HK-2 (cell line): ENCODE results near the gene TSPAN18.
"Not testable (repeated sequence)": the region's sequence is repeated elsewhere in the genome, so short reads cannot be mapped to it uniquely, and the experiment has no call there.

ENCODE experiments used
- DNase-seq: peaks from one replicate; pipeline ENCODE4 v3.0.0-alpha.2; 2018; ENCODE audit not compliant: unreplicated experiment

The TSPAN18 gene

DNA sequence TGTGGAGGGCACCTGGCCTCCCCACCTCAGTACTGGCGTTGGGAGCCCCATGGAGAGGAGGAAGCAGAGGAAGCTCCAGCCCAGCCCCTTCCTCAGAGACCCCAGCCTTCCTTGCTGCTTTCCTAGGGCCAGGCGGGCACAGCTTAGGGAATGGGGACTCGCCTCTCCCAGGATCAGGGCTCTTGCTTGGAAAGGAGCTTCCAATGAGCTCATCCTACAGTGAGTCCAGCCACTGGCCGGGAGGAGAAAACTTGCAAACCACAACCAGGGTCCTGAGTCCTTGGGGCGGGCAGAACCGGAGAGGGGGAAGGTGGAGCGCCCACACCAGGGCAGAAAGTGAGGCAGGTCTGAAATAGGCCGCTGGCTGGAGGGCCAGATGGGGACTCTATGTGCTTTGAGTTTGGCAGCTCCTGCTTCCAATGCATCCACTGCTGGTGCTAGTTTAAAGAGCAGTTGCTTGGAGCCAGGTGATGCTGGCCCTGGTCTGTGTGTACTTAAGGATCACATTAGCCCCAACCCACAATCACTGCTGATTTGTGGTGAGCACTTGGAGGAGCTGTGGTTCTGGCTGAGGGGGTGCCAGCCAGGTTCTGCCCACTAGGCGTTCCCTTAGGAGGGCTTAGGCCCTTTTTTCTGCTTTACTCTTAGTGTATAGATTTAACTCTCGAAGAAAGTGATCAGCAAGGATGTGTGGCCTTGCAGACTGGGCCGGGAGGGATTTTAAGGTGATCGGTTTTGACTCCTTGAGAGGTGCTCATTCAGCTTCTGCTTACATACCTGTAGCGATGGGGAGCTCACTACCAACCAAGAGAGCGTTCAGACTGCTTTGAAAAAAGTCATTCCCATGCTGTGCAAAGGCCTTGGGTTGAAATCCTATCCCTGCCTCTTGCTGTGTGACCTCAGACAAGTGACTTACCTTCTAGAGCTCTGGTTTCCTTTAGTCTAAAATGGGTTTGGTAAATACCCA, 142.0 kb downstream of the TSPAN18 start:
- DNase-seq: no peak

DNA sequence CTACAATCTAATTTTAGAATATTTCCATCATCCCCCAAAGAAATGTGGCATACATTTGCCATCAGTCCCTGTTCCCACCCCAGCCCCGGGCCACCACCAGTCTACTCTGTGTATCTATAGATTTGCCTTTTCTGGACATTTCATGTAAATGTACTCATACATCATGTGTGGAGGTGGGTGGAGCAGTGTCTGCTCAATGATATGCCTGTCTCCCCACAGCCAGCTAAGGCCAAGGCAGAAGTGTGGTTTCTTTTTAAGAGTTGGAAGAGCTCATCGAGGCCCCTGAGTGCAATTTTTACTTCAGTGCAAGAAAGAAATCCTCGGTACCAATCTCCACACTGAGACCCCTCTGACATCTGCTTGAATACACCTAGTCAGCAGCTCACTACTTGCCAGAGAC, 143.4 kb downstream of the TSPAN18 start:
- no peak for DNase-seq

DNA sequence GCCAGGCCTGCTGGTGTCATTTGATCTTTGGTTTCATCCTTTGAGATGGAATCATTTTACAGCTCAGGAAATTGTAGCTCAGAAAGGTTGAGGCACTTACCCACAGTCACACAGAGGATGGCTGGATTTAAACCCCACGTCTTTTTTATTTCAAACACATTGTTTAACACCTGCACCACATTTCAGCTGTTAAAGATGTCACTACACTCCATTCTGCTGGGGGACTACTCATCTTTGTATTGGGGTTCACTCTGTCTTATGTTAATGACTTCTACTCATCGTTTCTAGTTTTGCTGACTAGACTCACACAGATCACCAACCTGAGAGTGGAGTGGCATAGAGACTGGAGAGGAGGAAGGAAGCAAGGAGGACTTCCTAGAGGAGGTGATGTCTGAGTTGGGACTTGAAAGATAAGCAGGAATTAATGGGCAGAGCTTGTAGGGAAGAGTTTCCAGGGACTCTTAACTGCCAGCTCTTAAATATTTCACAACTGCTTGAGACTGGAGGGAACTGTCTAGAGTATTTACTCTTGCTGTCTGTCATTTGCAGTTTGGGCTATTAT, 143.9 kb downstream of the TSPAN18 start:
- no peak for DNase-seq

DNA sequence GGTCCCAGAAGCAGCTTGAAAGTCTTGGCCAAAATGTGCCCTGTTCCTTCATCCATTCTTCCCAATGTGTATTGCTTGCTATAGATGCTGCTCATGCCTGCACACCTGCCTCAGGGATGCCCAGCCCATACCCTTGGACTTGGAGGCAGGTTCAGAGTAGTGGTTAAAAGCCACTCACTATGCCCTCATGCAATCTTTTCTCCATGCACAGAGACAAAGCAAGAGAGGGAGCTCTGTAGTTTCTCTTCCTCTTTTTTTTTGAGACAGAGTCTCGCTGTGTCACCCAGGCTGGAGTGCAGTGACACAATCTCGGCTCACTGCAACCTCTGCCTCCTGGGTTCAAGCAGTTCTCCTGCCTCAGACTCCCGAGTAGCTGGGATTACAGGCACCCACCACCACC, 144.9 kb downstream of the TSPAN18 start:
- DNase-seq: not testable (repeated sequence)

DNA sequence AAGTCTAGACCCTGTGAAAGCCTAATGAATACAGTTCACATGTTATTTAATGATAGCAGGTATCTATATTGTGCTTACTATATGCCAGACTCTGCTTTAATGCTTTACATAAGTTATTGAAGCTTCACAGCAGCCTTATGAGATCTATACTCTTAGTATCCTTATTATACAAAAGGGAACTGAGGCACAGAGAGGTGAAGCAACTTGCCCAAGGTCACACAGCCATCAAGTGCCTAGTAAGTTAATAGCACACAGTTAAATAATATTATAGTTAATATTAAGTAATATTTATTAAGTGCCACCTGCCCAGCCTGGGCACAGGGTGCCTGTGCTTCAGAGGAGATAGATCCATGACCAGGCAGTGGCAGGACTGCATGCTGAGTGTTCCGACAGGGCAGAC, 145.8 kb downstream of the TSPAN18 start:
- no peak for DNase-seq

DNA sequence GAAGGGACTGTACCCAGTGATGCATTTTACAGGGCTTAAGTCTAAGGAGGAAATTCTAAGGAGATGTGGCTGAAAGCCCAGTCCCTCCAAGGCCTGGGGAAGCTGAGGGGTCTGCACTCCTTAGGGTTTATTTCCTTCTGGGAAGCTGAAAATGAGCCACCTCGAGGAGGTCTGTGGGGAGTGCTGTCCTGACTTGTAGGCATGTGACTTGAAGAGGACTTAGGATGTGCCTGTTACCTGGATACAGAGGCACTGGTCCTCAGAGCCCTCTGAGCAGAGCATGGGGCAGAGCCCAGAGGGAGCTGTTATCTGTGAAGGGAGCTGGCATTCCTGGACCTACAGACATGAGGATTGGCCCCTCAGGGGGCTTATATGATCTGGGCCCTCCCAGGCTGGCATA, 146.8 kb downstream of the TSPAN18 start:
- no peak for DNase-seq

DNA sequence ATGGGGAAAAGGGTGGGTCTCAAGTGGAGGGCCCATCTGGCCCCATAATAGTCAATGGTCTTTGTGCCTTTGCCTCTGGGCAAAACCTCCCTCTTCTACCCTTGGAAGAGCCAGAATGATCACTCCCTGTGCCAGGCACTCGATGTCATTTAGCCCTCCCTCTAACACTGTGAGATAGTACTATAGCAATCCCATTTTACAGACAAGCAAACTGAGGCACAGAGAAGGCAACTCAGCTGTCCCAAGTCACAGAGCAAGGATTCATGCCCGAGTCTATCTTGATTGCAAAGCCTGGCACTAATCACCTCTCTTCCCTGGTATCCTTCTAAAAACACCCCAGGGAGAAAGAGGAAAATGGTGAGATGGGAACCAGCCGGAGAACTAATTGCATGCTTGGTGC, 147.5 kb downstream of the TSPAN18 start:
- no peak for DNase-seq

DNA sequence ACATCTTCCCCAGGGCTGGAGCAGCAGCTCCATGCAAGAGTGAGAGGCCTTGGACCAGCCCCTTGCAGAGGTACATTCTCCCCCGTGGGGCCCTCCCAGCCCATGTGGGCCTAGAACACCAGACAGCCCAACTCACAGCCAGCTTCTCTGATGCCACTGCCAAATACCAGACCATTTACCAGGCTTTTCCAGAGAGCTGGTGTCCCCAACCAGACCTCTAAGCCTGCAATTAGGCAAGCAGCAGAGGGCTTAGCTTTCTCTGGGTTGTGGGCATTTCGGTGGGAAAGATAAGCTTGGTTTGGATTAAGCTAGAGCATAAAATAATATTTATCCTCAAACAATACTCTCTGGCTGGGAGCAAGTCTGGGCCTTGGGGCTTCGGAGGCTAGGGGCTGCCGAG, 148.3 kb downstream of the TSPAN18 start:
- no peak for DNase-seq

DNA sequence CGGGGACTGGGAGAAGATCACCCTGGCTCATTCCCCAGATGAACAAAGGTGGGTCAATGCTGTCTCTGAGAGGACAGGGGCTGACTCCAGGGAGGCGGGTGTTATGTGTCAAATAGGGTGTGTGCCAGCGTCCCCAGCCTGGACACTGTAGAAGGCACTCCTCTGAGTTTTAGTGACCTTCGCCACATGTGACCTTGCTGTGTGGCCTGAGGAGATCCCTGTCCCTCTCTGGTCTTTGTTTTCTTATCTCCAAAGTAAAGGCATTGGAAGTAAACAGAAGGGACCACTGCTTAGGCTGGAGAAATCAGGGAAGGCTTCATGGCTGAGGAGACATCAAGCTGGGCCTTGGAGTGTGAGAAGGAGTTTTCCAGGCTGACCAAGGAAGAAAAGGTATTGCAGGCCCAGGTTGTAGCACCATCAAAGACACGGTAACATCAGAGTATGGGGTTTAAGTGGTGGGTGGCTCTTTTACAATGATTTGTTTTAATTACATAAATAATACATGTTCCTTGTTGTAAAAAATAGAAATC, 149.5 kb downstream of the TSPAN18 start:
- no peak for DNase-seq

DNA sequence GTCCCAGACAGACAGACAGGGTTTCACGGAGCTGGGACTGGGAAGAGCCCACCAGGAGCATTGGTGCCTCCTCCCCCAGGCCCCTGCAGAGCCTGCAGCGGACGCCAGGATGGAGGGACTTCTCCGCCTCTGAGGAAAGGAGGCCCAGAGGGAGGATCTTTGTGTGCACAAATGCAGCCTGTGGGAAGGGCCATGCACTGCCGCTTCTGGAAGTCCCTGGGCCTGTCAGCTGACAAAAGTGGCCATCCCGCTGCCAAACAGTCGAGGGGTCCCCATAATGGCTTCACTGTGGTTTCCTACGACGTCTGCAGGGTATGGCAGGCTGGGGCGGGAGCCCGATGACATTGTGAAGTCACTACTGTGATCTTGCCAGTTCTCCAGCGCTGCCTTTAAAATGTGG, 150.1 kb downstream of the TSPAN18 start:
- no peak for DNase-seq

DNA sequence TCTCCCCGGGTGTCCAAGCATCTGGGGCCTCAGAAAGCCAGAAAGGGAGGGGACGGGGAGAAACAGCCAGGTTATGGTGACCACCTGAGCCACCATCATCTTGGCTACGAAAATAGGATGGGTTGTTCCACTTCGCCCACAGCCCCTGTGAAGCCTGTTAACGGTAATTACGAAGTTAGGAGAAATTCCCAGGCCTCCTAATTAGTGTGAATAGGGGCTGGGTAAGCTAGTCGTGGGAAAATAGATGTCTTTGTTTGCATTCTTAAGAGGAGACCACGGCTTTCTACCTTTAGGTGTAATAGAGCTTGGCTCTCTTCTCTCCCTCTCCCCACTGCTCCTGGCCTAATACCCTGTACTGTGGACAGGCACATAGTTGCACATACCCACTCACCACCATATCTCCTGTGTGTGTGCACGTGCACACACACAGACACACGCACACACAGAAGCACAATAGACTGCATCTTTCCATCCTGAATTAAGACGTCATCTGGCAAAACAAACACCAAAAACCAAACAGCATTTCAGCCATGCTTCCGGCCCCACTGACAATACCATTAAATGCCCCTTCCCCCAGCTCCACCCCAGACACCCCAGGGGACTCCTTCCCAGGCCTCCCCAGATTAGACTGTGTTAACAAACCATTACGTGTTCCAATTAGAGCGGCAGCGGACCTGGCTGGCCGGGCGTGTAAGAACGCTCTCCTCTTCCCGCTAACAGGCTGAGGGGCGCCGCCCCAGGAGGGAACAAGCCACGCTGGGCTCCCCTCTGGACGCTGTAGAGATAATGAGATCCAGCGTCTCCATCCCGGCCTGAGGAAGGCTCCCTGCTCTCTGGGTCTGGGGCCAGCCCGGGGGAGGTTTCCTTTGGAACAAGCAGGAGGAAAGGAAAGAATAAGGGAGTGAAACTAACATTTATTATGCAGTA, 151.1 kb downstream of the TSPAN18 start:
- DNase-seq: no peak

DNA sequence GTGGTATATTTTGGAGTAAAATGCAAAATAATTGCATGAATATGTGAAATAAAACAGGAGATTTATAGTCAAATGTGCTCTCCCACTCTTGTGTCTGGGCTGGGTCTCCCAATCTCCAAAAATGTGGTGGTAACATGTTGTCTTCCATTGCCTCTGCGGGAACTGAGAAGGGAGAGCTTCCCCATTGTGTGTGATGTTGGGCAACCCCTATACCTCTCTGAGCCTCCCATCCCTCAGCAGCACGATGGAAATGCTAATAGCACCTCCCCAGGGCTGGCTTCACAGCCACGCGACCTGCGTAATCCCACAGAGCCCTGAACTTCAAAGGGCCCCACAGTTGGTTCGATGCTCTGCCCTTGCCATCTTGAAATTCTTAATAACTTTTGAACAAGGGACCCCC, 151.9 kb downstream of the TSPAN18 start:
- DNase-seq: no peak

DNA sequence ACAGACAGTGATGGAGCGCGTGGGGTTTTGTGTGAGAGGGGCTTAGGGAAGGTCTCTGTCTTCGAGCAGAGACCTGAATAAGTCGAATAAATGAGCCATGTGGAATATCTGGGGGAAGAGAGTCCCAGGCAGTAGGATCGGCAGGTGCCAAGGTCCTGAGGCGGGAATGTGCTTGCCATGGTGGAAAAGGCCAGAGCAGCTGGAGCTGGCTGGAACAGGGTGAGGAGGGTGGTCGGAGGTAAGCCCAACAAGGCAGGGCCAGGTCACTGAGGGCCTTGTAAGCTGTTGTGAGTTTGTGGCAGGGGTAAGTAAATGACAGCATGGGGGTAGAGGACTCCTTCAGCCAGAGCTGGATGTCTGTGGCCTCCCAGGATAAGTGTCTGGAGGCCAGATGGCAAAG, 152.7 kb downstream of the TSPAN18 start:
- no peak for DNase-seq

DNA sequence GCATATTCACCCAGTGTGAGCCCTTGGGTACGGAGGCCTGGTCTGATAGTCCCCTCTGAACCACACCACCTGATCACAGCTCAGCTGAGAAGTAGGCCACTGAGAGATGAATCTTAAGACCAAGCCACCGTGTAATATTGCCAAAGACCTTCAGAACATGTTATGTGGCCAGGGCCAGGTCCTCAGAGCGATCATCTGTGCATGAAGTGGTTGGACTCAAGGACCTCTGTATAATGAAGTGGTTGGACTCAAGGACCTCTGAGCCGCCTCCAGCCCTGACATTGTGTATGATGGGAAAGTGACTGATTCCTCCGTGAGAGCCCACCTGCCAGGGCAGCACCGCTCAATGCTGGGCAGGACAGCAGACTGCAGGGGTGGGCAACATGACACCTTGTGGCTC, 153.7 kb downstream of the TSPAN18 start:
- DNase-seq: no peak

DNA sequence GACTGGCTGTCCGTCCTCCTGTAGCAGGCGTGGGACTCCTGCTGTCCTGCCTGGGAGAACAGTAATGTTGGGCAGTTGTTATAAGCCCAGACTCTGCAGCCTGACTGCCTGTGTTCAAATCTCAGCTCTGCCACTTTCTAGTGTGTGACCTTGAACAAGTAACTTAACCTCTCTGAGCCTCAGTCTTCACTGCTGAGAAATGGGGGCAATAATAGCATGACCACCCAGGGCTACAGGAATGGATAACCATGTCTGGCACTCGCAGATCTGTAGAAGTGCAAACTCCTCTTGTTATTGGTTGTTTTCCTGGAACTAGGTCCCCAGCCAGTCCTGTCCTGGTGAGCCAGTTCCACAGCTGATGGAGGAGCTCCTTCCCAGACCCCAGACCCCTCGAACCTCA, 154.2 kb downstream of the TSPAN18 start:
- DNase-seq: no peak

DNA sequence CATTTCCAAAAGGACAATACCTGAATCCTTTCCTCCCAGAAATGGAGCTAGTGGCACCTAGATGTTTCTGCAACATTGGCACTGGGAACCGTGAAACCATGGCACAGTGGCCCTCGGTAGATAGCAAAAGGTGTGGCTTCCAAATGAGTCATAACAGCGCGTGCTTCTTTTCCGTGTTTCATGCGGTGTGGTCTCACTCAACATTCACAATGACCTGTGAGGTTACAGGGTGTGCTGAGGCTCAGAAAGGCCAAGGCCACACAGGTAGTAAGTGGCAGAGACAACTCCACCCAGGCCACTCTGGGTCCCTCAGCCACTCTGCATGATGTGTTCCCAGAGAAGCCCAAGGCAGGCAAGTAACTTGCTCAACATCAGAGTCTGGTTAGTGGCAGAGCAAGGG, 156.5 kb downstream of the TSPAN18 start:
- no peak for DNase-seq

DNA sequence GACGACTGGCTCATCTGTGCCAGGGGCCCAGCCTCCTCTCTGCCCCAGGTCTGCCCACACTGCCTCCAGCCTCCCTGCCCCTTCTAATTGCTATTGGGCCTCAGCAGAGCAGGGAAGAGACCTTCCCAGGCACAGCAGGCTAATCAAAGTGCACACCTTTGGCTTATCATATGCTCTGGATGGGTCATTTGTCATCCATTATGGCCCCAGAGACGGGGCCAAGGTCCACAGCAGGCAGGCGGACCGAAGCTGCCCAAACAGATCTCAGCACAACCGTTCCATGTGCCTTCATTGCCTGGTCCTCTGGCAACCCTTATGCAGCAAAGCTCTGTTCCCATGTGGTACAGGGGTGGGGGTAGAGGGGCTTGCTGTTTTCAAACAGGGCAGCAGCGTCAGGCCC, 157.3 kb downstream of the TSPAN18 start:
- no peak for DNase-seq

DNA sequence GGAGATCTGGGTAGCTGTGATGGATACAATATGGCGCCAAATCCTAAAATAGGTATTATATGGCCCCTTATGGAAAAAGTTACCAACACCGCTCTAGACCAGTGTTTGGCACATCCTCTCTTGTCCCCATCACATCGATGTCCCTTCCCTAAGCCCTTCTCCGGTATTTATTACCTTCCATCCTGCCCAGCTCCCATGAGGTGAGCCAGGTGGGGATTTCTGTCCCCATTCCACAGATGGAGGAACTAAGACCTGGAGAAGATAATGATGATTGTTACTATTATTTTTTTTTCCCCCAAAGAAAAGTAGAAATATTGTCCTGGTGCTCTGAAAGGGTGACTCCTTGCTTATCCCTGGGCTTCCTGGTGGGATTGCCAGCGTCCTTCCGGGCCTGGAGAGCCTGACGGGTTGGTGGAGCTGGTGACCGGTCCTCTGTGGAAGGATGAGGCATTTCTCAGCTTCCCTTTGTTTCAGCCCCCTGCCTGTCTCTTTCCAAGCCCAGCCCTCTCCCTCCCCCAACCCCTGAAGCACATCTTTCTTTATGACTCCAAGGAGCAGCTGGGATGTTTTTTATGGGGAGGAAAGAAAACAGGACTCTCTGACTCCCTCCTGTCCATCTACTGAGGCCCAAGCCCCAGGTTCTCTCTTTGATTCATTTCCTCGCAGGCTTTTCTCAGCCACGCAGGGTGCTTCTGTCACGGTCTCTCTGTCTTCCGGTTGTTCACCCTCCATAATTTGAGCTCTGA, 158.5 kb downstream of the TSPAN18 start:
- DNase-seq: no peak

DNA sequence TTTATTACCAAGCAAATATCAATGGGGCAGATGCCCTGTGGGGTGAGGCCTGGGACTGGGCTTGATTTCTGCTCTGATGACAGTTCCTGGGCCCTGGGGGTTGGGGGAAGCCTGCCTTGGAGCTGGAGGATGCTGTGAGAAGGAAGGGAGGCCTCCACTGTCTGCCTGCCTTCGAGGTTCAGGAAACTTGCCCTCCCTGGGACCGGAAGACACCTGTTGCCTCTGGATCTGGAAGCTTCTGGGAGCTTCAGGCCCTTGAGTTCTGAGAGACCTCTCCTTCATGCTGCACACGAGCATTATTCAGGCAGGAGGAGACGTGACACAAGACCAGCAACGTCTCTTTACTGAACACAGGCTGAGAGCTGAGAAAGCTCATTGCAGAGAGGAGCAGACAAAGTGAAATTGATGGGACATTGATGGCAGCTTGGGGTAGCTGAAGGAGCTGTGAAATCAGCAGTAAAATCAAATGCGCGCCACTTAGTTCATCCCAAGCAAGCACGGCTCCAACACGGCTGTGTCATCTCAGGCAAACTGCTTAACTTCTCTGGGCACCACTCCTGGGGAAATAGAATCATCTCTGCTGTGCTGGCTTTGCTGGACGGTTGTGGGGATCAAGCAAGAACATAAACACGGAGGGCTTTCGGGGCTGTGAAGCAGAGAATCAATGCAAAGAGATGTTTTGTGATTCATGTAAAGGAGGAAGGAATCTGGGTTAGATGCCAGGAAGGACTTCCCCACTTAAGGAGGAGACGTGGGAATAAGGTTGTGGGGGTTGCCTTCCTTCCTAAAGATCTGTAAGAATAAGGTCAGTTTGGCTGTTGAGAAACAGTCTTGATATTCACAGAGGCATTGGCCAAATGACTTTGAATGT, 159.4 kb downstream of the TSPAN18 start:
- DNase-seq: no peak

DNA sequence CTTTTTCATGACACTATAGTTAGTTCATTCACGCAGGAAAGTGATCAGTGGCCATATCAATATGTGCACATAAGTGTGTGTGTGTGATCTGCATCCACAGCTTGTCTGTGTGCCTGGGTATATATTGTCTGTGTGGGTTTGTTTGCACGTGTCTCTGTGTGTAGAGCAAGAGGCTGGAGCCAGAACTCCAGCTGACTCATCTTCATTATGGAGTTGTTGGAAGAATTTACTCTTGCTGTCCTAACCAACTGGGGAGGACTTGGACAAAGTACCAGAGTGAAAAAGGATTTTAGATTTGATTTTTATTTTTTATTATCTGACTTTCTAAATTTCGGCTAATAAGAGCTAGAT, 160.0 kb downstream of the TSPAN18 start:
- DNase-seq: no peak

DNA sequence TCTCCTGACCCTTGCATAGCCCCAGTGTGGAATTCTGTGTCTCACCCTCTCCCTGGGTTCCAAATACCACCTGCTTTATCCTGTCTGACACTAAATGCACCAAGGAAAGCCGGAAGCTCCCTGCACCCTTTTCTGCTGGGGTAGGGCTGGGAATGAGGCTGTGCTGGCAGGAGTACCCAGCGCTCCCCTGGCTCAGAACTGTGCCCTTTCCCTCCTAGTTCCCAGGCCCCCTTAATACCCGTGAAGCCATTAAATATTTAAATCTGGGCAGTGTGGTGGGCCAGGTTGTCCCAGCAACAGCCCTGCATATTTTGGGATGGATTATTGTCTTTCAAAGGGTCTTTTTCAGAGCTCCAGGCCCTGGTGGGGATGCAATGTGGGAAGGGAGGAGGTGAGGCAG, 160.9 kb downstream of the TSPAN18 start:
- DNase-seq: no peak
